ENCODE data around the gene ZMYM2.

ZMYM2 gene

DNA sequence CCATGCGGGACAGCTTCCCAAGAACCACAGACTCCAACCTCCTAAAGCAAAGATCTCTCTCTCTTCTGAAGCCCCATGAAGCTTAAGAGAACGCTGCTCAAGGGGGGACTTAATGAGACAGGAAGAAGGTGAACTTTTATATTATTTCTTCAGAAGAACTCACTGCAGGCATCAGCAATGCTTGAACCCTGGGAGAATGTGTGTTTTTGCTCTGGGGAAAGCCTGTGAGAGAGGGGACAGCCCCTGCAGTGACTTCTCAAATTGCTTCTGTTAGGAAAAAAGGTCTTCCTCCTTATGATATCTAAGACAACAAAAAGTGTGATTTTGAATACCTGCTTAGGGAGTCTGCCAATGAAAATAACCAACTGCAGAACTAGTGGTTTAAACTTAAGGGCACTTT lies 179.3 kb downstream of the ZMYM2 start:
- no peak for DNase-seq

DNA sequence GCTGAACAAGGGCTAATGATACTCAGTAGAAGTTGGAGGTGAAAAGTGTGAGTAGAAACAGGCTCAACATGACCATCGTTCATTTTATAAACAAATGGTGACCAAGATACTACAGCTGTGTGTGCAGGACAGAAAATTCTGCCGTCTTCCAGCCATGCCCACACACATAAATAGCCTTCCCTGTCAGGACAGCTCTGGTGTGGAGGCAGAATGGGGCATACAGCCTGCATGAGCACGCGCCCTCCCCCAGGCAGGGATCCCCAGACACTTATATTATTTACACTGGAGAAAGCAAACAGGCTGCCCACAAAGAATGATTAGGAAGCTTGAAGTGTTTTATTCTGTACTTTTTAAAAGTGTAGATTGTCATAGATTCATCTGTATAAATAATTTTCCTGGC lies 182.0 kb downstream of the ZMYM2 start:
- no peak for DNase-seq

Measured in NCI-H2081 (cell line).